GM18909 (cell line): ENCODE results near the gene CLCA2.

Source experiments
- ATAC-seq: cut with Tn5 transposase; IDR thresholded peaks from one replicate; pipeline ENCODE4 v1.9.1; 2021; ENCODE audit warnings: mild to moderate bottlenecking; ENCODE audit not compliant: unreplicated experiment, poor library complexity

CLCA2 gene

GRCh38 chr1:86504895-86505563, 81.1 kb downstream of the CLCA2 start:
- ATAC-seq: no peak

GRCh38 chr1:86505564-86505902, 81.6 kb downstream of the CLCA2 start:
- no peak for ATAC-seq
